ENCODE data around the gene PPP2R2C.

PPP2R2C gene

GRCh38 chr4:6441202-6441582 lies 31.2 kb downstream of the PPP2R2C start:
- H3K4me3 ChIP-seq (ENCODE audit: low read depth, low read length), result no peak overlapping the region
- in situ Hi-C loops (cut with HindIII; ENCODE audit: low sequenced_read_pairs), result no loop called here
- no peak for DNase-seq (ENCODE audit: low read depth)
- TF ChIP-seq CTCF (IDR thresholded peaks at IDR 0.05; ENCODE audit: low read depth, low read length, missing control alignments), result no peak

- in situ Hi-C loops (cut with HindIII; ENCODE audit: low sequenced_read_pairs), result no loop called here
- no peak for DNase-seq (ENCODE audit: low read depth)
- TF ChIP-seq CTCF (IDR thresholded peaks at IDR 0.05; ENCODE audit: low read depth, low read length, missing control alignments), result no peak
- no peak overlapping the region for H3K4me3 ChIP-seq (ENCODE audit: low read depth, low read length)
These were observed 31.8 kb downstream of the PPP2R2C start for GRCh38 chr4:6440506-6441201.

- H3K4me3 ChIP-seq (ENCODE audit: low read depth, low read length), result no peak overlapping the region
- in situ Hi-C loops (cut with HindIII; ENCODE audit: low sequenced_read_pairs), result no loop called here
- no peak for TF ChIP-seq CTCF (IDR thresholded peaks at IDR 0.05; ENCODE audit: low read depth, low read length, missing control alignments)
- no peak for DNase-seq (ENCODE audit: low read depth)
These were observed 33.2 kb downstream of the PPP2R2C start for GRCh38 chr4:6439120-6439762.

- no peak for TF ChIP-seq CTCF (IDR thresholded peaks at IDR 0.05; ENCODE audit: low read depth, low read length, missing control alignments)
- DNase-seq (ENCODE audit: low read depth), result no peak
- in situ Hi-C loops (cut with HindIII; ENCODE audit: low sequenced_read_pairs), result no loop called here
- no peak overlapping the region for H3K4me3 ChIP-seq (ENCODE audit: low read depth, low read length)
These were observed 34.6 kb downstream of the PPP2R2C start for GRCh38 chr4:6437826-6438238.

- H3K4me3 ChIP-seq (ENCODE audit: low read depth, low read length), result no peak overlapping the region
- no peak for DNase-seq (ENCODE audit: low read depth)
- TF ChIP-seq CTCF (IDR thresholded peaks at IDR 0.05; ENCODE audit: low read depth, low read length, missing control alignments), result no peak
- in situ Hi-C loops (cut with HindIII; ENCODE audit: low sequenced_read_pairs), result no loop called here
These were observed 37.4 kb downstream of the PPP2R2C start for GRCh38 chr4:6435010-6435409.

- no peak overlapping the region for H3K4me3 ChIP-seq (ENCODE audit: low read depth, low read length)
- TF ChIP-seq CTCF (IDR thresholded peaks at IDR 0.05; ENCODE audit: low read depth, low read length, missing control alignments), result no peak
- in situ Hi-C loops (cut with HindIII; ENCODE audit: low sequenced_read_pairs), result no loop called here
- no peak for DNase-seq (ENCODE audit: low read depth)
These were observed 41.5 kb downstream of the PPP2R2C start for GRCh38 chr4:6430927-6431326.
